GOT3 (cell line): ENCODE results near the gene ADAMTSL2.

ENCODE experiments used
- DNase-seq: peaks from one replicate; lab custom pipeline; 2025; ENCODE audit warnings: mixed read lengths; lab: John Stamatoyannopoulos, UW

Gene ADAMTSL2

GRCh38 chr9:133518200-133518599 is 16.3 kb upstream of the ADAMTSL2 start:
- no peak for DNase-seq

DNA sequence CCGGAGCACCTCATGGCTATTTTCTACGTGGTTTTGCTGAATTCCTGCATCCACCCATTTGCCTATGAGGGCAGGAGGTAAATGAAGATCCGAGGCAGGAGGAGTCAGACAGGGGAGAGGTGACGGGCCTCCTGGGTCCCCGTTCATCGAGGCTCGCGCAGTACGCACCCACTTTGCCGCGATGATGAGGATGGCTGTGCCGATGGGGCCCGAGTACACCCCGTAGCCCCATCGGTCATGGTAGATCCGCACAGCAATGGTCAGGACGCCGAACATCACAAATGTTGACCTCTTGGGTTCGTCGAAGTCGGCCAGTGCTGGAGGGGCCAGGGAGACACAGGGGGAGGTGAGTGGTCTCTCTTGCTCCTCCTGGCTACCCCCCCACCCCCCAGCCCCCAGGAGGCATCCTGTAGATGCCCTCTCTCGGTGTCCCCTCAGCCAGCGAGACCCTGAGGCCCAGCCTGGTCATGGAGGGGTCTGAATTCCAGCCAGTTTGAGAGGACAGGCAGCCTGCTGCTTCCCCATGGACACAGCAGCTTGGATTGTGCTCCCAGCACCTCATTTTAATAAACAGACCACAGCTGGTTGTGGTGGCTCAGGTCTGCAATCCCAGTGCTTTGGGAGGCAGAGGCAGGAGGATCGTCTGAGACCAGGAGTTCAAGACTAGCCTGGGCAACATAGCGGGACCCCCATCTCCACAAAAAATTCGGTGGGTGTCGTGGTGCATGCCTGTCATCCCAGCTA is 15.6 kb upstream of the ADAMTSL2 start:
- DNase-seq = no peak

DNA sequence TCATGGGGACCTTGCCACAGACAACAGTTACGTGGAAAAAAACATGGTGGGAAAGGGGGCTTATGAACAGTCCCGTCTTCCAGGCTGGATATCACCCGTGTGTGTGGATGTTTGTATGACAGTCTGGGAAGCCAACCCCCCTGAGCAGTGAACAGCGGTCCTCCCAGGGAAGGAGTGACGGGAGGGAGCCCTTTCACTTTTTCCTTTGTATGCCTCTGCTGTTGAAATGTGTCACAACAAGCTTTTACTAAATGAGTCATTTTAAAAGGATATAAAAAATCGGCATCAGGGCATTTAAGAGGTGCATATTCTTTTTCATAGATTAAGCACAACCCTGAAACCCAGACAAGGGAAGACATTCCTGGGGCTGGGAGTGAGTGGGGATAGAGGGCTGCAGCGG is 14.8 kb upstream of the ADAMTSL2 start:
- DNase-seq = no peak

- no peak for DNase-seq
Measured at GRCh38 chr9:133520121-133520835, 14.2 kb upstream of the ADAMTSL2 start.

- no peak for DNase-seq
Measured at GRCh38 chr9:133521122-133522072, 13.1 kb upstream of the ADAMTSL2 start.

DNA sequence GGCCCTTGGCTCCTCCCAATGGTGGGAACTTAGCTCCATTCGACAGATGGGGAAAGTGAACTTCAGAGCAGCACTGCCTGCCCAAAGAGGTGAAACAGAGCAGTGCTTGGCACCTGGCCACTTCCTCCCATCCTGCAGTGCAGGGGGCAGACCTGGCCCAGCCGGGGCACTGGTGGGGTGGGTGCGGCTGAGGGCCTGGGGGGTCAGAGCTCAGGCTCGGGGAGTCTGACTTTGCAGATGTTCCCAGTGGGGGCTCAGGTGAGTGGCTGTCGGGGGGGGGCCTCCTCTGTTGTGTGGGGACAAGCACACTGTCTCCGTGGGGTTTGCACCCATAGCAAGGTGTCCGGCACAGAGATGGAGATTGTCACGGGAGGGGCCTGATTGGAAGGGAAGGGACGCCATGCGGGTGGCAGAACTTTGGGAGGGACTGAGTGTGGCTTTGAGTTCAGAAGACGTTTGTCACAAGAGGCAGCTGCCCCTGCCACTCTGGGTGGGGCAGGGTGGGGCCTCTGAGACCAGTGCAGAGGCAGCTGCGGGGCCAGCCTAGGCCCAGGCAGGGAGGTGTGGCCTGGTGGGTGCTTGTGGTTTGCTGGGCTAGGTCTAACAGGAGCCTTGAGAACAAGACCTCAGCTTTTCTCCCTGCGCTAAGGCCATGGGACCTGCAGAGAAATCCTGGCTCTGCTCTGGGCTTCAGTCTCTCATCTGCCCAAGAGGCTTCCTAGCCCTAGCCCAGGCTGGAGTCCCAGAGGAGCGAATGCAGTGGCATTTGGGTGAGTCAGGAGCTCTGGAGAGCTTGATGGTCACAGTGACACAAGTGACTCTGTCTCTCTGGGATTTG is 12.2 kb upstream of the ADAMTSL2 start:
- DNase-seq = no peak

DNA sequence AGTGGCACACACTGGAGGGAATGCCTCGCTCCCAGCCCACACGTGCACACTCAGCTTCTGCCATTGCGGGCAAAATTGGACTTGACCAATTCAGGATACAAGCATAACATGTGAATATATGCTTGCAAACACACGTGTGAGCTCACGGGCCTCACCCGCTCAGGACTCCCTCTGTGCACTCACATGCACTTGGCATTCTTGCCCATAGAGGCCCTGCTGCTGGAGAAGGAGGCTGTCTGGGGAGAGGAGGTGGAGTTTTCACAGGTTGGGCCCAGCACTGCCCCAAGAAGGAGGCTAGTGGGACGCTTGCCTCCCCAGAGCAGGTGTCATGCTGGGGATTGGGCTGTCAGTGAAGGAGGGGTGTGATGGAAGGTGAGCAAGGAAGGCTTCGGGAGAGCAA is 11.4 kb upstream of the ADAMTSL2 start:
- DNase-seq = no peak

DNA sequence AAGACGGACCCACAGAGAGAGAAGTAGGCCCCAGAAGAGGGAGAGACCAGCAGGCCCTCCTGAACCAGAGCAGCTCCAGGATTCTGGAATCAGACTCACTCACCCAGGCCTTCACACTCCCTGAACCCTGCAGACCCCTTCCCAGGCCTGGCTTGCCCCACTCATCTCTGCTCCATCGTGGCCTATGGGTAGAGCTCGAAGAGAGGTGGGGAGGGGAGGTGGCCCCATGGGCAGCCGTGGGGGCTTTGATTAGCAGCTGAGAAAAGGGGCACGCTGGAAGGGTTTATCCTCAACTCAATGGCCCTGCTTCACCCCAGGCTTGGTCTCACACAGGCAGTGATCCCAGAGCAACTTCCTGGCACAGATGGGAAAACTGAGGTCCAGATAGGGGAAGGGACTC is 10.4 kb upstream of the ADAMTSL2 start:
- no peak for DNase-seq

GRCh38 chr9:133524679-133525228 is 9.8 kb upstream of the ADAMTSL2 start, which contains the start of gene MYMK:
MYMK (minus strand) TSS chr9:133524959; CDS start chr9:133524844, 115 bp downstream.
- DNase-seq = no peak

DNA sequence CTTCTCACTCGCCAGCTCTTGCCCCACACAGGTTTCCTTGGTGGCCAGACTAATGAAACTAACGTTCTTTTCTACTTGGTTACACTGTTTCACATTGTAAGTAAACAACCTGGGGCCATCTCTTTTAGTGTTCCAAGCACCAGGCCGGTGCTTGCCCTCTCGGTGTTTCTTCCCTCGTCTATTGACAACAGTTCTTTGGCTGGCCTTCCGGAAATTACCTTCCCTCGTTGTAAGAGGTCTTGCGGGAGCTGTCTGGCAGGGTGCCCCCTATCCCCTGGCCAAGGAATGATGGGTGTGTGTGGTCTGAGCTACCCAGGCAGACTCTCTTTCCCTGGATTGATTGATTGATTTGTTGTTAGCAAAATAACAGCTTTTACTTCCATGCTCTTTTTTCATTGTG is 8.8 kb upstream of the ADAMTSL2 start:
- DNase-seq = no peak

DNA sequence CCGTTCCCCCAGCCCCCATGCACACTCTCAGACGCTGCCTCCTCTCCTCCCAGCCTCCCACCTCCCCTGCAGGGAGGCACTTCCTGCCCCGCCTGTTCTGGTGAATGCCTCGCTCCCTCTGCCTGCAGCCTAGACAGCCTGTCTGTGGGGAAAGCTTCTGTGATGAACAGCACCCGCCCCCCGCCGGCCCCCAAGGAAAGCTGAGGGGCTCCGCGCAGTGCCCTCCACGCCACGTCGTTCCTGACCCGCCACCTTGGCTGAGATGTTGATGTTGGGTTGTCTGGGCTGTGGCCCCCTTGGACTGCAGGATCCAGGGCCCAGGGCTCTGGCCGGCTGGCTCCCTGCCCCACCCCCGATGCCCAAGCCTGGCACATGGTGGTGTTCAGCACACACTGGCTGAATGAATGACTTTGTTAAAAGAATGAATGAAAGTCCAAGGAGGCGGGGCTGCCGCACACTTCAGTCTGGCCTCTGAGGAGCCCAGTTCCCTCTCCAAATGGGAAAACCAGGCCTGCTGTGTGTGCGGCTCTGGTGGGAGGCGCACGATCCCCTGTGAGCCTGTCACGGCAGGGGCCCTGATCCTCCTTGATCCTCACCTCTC is 7.7 kb upstream of the ADAMTSL2 start:
- no peak for DNase-seq

DNA sequence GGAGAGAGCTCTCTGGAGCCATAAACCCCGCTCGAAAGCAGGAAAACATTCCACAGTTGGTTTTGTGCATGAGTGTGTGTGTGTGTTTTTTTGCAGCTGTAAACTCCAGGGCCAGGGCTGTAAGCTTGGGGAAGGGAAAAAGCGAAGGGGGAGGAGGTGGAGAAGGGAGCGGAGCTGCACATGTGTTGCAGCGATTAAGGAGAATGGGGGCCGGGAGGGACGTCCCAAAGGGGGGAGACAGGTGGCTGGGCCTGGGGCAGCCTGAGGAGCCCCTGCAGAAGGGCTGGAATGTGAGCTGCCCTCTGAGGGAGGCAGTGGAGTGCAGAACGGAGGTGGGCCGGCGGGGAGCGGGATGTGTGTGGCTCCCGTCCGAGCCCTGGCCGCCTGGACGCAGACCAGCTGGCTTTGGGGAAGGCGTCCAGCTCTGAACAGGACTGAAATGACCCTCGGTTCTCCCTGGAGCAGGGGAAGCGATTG is 7.0 kb upstream of the ADAMTSL2 start:
- DNase-seq = no peak

DNA sequence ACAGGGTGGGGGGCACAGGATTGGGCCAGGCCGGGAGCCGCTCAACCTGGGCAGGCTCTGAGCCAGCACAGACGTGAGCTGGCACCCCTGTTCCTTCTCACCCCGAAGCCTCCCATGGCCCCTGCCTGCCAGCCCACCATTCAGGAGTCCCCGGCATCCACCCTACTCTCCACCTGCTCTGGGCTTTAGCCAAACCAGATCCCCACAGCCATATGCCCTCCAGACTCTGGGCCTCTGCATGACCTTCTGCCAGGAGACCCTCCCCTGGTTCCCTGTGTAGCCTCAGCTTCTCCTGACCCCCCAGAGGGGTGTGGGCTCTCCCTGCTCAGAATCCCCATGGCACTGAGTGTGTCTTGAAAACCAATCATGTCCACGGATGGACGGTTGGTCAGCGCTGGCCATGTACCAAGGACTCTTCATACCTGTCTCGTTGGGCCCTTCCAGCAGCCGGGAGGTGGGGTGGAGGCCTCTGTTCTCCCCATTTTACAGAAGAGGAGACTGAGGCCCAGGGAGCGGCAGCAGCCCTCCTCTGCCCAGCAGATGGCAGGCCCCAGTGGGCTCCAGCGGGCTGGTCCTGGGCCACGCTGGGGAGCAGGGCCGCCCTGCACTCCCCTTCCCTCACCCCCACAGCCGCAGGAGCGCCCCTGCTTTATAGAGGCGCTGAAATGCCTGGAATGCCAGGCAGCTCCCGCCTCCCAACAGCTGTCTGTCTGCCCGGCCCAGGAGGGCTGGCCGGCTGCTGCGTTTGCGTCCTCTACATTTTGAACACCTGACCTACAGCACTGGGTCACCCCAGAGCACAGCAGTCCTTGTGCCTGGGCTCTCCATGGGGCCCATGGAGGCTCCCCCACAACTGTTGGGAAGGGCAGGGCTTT is 6.3 kb upstream of the ADAMTSL2 start:
- no peak for DNase-seq

- no peak for DNase-seq
Measured at GRCh38 chr9:133528876-133529241, 5.6 kb upstream of the ADAMTSL2 start.

DNA sequence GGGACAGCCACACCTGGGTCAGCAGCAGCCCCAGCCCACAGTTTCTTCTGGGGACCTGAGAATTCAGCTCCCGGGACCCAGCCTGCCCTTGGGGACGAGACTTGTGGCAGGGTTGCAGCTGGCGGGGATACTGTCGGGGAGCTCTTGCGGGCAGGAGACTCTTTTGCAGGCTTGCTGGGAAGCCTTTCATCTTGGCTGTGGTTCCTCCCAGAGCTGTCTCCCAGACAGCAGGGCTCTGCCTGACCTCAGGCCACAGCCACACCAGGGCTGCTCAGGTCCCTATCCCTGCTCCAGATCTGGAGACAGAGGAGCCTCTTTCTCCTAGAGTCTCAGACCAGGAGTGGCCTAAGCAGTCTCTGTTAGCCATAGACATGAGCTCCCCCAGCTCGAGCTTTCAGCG is 5.0 kb upstream of the ADAMTSL2 start:
- no peak for DNase-seq

DNA sequence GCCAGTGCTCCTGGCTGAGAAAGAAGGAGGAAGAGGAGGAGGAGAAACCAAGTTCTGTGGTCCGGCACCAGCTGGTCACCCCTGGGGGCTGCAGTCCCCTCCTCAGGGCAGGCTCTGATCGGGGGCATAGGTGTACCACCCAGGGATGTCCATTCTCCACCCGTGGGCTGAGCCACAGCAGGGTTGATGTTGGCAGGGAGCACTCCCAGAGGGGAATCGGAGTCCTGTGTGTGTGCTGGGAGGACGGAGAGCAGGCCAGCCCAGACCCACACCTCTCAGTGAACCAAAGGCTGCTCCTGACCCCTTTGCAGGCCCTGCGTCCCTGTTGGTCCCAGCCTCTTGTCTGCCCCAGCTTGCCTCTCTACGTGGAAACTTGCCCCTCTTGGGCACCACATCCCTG is 4.6 kb upstream of the ADAMTSL2 start:
- no peak for DNase-seq

GRCh38 chr9:133531293-133531692 is 3.2 kb upstream of the ADAMTSL2 start:
- DNase-seq = no peak

- no peak for DNase-seq
Measured at GRCh38 chr9:133532937-133533668, 1.4 kb upstream of the ADAMTSL2 start.

DNA sequence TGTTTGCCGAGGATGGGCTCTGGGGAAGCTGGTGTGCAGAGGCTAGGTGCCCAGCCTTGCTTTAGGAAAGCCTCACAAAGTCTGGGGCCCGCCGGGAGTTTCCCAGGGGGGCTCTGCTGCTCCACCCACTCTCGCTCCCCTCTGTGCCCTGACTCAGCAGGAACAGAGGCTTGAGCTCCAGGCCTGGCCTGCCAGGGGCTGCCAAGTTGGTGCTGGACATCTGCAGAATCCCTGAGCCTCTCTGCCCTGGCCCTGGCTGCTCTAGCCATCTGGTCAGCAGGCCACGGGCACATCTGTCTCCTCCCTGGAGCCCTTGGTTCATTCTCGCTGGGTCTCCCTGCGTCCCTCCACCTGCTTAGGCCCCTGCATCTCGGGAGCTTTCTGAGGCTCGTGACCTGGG is 647 bp upstream of the ADAMTSL2 start:
- DNase-seq = no peak
